CD4-positive, alpha-beta T cell (primary cell): ENCODE measurements around the gene MCEMP1. TPM values are rescaled to one million over a fixed set of nuclear protein-coding genes. Genes with fewer than 3 reads are reported as not detected.

ENCODE experiments used
- ATAC-seq: fragments of 200-7000 bp; cut with Tn5 transposase; one replicate; pipeline ENCODE4 v1.10.0; 2022; ENCODE audit warnings: mild to moderate bottlenecking; ENCODE audit not compliant: poor library complexity
- CTCF ChIA-PET: fragments of 350-600 bp; sonication (Branson Sonifier 250); formaldehyde crosslinking; loops from one replicate; lab custom pipeline; 2021; ENCODE audit warnings: antibody characterized with exemption, inconsistent platforms; lab: Charles Lee
- POLR2A ChIA-PET: fragments of 350-600 bp; sonication (Branson Sonifier 250); formaldehyde crosslinking; loops from one replicate; lab custom pipeline; 2021; ENCODE audit warnings: antibody characterized with exemption, inconsistent platforms; lab: Charles Lee
- DNase-seq, 14 experiments: peaks; one replicate each; pipeline ENCODE4 v3.0.0-alpha.2; 2013 to 2020; ENCODE audit warnings: mixed read lengths in 2 of 14
- H3K27ac ChIP-seq, 2 donors: one replicate each; pipeline versions ENCODE4 v1.5.1 to v1.7.0; 2013; ENCODE audit warnings: low read length in 2 of 2, low read depth in 1 of 2, mild to moderate bottlenecking in 1 of 2
- H3K27me3 ChIP-seq, 2 experiments: 1 replicate in 1 of 2; 2 replicates in 1 of 2; pipeline versions ENCODE4 v1.6.1 to v1.7.0; 2013; ENCODE audit warnings: low read length in 2 of 2, control low read depth in 1 of 2, mild to moderate bottlenecking in 1 of 2, moderate library complexity in 1 of 2; ENCODE audit not compliant: insufficient read depth in 2 of 2, control insufficient read depth in 1 of 2
- H3K36me3 ChIP-seq: one replicate; pipeline ENCODE4 v1.6.1; 2013; ENCODE audit warnings: low read length, control low read depth; ENCODE audit not compliant: insufficient read depth
- H3K4me1 ChIP-seq: one replicate; pipeline ENCODE4 v1.6.1; 2013; ENCODE audit warnings: low read length, control low read depth; ENCODE audit not compliant: insufficient read depth
- H3K4me3 ChIP-seq: one replicate; pipeline ENCODE4 v1.5.1; 2013; ENCODE audit warnings: mild to moderate bottlenecking, low read length, moderate library complexity
- H3K9me3 ChIP-seq, 2 experiments: 1 replicate in 1 of 2; 2 replicates in 1 of 2; pipeline versions ENCODE4 v1.6.1 to v1.7.0; 2013; ENCODE audit warnings: low read length in 2 of 2, mild to moderate bottlenecking in 2 of 2, control low read depth in 1 of 2, moderate library complexity in 1 of 2; ENCODE audit not compliant: control insufficient read depth in 1 of 2, insufficient read depth in 1 of 2
- H3K27ac Mint-ChIP-seq: one replicate; pipeline ENCODE4 v1.8.0; 2020; ENCODE audit warnings: mixed read lengths
- H3K27me3 Mint-ChIP-seq: one replicate; pipeline ENCODE4 v1.8.0; 2021; ENCODE audit warnings: mixed read lengths
- H3K36me3 Mint-ChIP-seq: one replicate; pipeline ENCODE4 v1.8.0; 2021; ENCODE audit warnings: low read depth, mixed read lengths
- H3K4me1 Mint-ChIP-seq: one replicate; pipeline ENCODE4 v1.8.0; 2021; ENCODE audit warnings: low read depth, mixed read lengths
- H3K4me3 Mint-ChIP-seq: one replicate; pipeline ENCODE4 v1.8.0; 2020; ENCODE audit warnings: mild to moderate bottlenecking, mixed read lengths
- H3K9me3 Mint-ChIP-seq: one replicate; pipeline ENCODE4 v1.8.0; 2020; ENCODE audit warnings: mixed read lengths
- intact Hi-C, 2 experiments: fragments of 100-400 bp; cut with DNase I in 1 of 2; cut with micrococcal nuclease in 1 of 2; formaldehyde crosslinking; loops; one replicate each; pipeline versions ENCODE4 v1.15.1 to v1.9.0; 2023 to 2025; cut with DNase I, micrococcal nuclease
- total RNA-seq, 174 experiments: library from RNA in 2 of 174; stranded (reverse) in 2 of 174; gene quantifications; one replicate each; pipeline ENCODE4 v1.2.3 and lab custom pipeline; 2021 to 2026
- TF ChIP-seq, protein P1 (sequence below): fragments of 200-600 bp; IDR thresholded peaks from one replicate; pipeline ENCODE4 v1.8.0; 2022; ENCODE audit warnings: antibody characterized with exemption, mild to moderate bottlenecking

MCEMP1 gene
- total RNA-seq, 2 experiments from 2014 or later, result 0.38 TPM; not detected in 1

DNA sequence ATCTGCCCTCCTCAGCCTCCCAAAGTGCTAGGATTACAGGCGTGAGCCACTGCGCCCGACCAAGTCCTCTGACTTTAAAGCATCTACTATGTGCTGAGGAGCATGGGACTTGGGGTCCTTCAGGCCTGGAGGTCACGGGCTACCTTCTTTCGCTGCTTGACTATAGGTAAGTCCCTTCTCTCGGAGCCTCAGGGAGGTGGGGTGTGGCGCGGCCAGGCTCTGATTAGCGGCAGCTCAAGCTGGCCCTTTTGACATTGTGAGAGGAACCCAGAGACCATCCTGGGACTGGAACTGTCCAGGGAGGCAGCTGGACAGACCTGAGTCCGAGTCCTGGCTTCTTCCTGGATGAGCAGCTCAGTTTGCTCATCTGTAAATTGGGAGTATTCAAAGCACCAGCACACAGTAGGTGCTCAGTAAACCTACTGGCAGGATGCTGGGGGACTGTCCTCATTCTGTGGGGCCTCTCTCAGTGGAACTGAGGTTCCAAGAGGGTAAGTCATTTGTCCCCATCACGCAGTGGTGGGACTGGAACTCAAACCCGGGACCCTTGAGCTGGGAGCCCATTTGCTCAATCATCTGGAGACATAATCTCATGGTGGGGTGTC, 24.3 kb downstream of the MCEMP1 start:
- no peak overlapping the region for H3K4me3 Mint-ChIP-seq
- no peaks in the 10 kb centered on the region for H3K9me3 Mint-ChIP-seq
- H3K36me3 ChIP-seq, result no peaks in the 10 kb centered on the region
- no peak for ATAC-seq
- intact Hi-C loops, result no loop called here
- peaks cover 15% of the 10 kb centered on the region for H3K27me3 Mint-ChIP-seq
- H3K4me1 ChIP-seq, result peaks cover 33% of the 10 kb centered on the region
- TF ChIP-seq, protein P1, sequence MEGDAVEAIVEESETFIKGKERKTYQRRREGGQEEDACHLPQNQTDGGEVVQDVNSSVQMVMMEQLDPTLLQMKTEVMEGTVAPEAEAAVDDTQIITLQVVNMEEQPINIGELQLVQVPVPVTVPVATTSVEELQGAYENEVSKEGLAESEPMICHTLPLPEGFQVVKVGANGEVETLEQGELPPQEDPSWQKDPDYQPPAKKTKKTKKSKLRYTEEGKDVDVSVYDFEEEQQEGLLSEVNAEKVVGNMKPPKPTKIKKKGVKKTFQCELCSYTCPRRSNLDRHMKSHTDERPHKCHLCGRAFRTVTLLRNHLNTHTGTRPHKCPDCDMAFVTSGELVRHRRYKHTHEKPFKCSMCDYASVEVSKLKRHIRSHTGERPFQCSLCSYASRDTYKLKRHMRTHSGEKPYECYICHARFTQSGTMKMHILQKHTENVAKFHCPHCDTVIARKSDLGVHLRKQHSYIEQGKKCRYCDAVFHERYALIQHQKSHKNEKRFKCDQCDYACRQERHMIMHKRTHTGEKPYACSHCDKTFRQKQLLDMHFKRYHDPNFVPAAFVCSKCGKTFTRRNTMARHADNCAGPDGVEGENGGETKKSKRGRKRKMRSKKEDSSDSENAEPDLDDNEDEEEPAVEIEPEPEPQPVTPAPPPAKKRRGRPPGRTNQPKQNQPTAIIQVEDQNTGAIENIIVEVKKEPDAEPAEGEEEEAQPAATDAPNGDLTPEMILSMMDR, result no peak
- no peaks in the 10 kb centered on the region for H3K9me3 ChIP-seq
- H3K36me3 Mint-ChIP-seq, result no peaks in the 10 kb centered on the region
- ChIA-PET POLR2A (no interaction called here), CTCF (no interaction called here)
- no peak overlapping the region for H3K4me3 ChIP-seq
- no peak for DNase-seq
- no peak overlapping the region for H3K27ac ChIP-seq
- H3K27ac Mint-ChIP-seq, result no peak overlapping the region
- H3K27me3 ChIP-seq, result peaks cover 0 to 8% of the 10 kb centered on the region in 2 experiments
- peaks cover 34% of the 10 kb centered on the region for H3K4me1 Mint-ChIP-seq

DNA sequence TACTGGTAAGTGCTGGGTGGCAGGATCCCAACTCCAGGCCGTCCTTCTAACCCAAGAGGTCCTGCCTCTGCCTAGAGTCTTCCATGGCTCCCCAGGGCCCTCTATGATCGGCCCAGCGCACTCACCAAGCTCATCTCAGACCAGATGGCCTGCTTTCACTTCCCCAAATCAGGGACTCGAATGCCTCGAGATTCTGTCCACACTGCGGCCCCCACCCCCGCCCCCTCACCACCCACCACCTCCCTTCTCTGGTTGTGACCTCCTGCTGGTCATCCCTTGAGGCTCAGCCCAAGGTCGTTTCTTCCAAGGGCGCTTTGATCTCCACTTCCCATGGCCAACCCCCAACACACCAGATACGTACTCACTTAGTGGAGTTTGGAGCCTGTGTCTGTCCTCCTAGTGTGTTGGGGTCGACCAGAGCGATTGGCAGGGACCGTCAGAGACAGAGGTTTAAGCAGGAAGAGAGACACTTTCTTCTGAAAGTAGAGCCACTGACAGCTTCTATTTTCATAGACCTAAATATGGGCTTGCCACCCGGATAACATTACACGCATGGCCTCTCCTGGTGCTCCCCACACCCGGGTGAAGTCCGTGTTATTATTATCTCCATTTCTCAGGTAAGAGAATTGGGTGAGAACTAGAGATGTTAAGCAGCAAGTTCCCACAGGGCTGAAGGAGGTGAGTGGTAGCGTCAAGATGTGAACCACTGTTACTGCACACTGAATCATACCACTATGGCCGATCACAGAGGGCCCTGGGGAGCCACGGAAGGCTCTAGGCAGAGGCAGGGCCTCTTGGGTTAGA, 25.0 kb downstream of the MCEMP1 start, which contains the start of gene FCER2:
TSS of gene FCER2 (minus strand) at position 478 of the 804 bp plus-strand sequence. CDS start 2,371 bp downstream, outside the sequence.
- Histone ChIP-seq H3K4me3 (no peak within 1 kb of the TSS), H3K27me3 (peaks cover 0 to 8% of the 10 kb centered on the region in 2 experiments), H3K9me3 (no peaks in the 10 kb centered on the region), H3K36me3 (no peaks in the 10 kb centered on the region), H3K27ac (no peak within 1 kb of the TSS), H3K4me1 (peaks cover 40% of the 10 kb centered on the region)
- TF ChIP-seq, protein P1, result no peak
- no peak within 1 kb of the TSS for H3K4me3 Mint-ChIP-seq
- peaks cover 15% of the 10 kb centered on the region for H3K27me3 Mint-ChIP-seq
- peak within 1 kb of the TSS; percentile 57 for H3K27ac Mint-ChIP-seq
- intact Hi-C loops, result no loop called here
- ATAC-seq, result no peak
- H3K4me1 Mint-ChIP-seq, result peaks cover 41% of the 10 kb centered on the region
- H3K9me3 Mint-ChIP-seq, result no peaks in the 10 kb centered on the region
- H3K36me3 Mint-ChIP-seq, result no peaks in the 10 kb centered on the region
- CTCF ChIA-PET, result no interaction called here
- peak in 1 of 14 experiments; percentile 30 for DNase-seq
- POLR2A ChIA-PET, result no interaction called here

DNA sequence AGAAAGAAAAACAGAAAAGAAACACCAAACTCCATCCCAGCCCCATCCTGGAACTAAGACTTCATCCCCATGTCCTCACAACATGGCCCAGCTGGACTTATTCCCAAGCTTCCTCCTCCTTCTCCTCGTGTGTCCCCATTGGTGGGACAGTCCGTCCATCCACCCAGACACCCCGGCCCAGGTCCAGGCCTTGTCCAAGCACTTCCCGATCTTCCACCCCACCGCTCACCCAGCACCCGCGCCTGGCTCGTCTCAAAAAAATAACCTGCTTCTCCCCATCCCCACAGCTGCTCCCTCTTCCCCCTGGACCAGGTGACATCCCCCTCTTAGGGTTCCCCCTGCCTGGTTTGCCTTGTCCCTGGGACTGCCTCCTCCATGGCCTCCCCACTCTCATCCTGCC, 26.4 kb downstream of the MCEMP1 start:
- H3K27ac Mint-ChIP-seq, result peak overlapping the region; percentile 97
- DNase-seq (no peak), ATAC-seq (no peak)
- ChIA-PET CTCF (interaction anchor here (1.6 kb wide), 1 partner anchor 135 kb away, joined by 6 read pairs; no protein-coding TSS in a partner anchor), POLR2A (interaction anchor here (1.4 kb wide), 1 partner anchor 22 kb away, joined by 4 read pairs; the partner anchor contains the start of gene TRAPPC5)
- Histone ChIP-seq H3K9me3 (no peaks in the 10 kb centered on the region), H3K4me1 (peaks cover 53% of the 10 kb centered on the region), H3K27me3 (peaks cover 0 to 8% of the 10 kb centered on the region in 2 experiments), H3K4me3 (no peak overlapping the region), H3K27ac (no peak overlapping the region), H3K36me3 (no peaks in the 10 kb centered on the region)
- TF ChIP-seq, protein P1, result no peak
- H3K36me3 Mint-ChIP-seq, result no peaks in the 10 kb centered on the region
- peaks cover 45% of the 10 kb centered on the region for H3K4me1 Mint-ChIP-seq
- H3K9me3 Mint-ChIP-seq, result no peaks in the 10 kb centered on the region
- no peak overlapping the region for H3K4me3 Mint-ChIP-seq
- intact Hi-C loops, result no loop called here
- peaks cover 10% of the 10 kb centered on the region for H3K27me3 Mint-ChIP-seq
